ENCODE results near the gene TWF2.

The TWF2 gene

DNA sequence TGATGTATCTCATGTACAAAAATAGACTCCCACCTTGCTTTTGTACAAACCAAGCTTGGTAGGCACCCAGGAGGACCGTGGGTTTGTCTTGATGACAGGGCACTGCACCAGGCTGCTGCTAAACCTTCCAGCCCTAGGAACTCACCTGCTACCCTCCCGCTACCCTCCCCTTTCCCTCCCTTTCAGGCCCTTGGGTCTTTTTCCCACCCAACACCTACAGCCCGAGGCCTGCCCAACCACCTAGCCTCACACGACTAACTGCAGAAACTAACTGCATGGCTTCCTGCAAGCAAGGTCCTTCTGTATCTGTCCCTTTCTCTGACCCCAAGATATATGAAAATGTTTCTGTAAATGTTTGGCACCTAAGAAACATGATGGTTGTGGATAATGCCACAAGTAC, 17.7 kb upstream of the TWF2 start:
- no peak for DNase-seq

DNA sequence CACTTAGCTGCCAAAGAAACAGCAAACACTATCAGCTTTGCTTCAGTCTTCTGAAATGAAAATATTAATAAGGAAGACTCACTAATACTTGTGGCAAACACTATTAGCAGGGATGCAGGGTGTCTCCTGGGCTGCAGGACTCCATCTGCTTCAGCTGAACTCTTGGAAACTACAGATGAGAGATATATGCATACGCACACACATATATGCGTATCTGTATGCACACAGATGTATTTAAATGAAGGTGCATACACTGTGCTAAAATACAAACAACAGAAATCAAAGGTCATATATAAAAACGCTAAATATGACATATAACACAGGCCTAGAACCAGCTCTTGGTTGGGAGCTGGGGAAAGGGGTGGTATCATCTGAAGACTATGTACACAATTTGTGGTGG, 17.2 kb upstream of the TWF2 start:
- no peak for DNase-seq

DNA sequence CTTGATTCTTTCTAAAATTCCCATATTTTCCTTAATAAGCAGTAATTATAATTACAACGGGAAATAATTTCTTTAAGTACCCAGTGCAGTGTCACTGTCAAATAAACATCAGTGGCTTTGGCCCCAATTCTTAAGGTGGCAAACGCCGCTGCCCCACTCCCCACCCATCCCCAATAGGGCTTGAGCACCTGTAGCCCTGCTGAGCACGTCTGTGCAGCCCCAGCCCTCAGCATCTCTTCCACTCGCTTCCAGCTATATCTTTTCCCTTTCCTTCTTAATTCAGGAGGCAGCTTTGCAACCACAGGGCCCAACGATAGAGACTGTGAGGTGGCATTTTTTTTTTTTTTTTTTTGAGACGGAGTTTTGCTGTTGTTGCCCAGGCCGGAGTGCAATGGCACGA, 15.7 kb upstream of the TWF2 start:
- no peak for DNase-seq

DNA sequence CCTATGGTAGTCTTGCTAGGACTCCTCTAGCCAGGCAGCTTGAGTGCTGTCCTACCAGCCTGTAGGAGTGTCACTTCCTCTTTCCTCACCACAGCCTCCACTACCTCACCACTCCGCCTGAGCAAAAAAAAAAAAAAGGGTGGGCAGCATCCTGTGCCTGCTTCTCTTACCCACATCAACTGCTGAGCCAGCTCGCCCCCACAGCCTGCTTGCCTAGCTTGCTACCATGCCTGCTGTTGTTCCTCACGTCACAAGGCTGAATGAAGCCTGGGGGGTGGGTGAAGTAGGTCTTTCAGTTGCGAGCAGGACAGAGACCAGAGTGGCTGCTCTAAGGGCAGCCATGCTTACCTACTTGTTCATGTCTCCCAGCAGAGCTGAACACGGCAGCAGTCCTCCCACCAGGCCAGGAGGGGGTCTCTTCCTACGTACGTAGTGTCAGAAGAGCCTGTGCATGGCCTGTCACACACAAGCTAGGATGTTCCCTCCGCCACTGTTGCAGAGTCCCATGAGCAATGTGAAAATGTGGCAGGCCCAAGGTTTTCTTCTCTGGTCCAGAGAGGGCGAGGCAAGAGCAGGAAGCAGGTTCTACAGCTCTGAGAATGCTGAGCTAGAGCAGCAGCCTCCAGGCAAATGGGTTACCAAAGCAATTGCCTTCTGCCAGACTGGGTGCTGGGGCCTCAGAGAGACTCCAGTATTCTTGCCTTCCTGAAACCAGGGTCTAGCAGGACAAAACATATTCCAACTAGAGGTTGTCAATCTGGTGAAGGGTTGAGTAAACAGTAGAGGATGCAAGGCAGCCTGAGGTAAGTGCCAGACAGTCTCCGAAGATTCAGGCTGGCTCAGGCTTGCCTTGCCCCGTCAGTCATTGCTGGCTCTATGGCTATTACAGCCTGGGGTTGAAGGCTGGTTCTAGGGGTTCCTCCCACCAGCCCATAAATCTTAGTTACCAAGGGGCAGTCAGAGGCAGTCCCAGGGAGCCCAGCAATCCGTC, 14.7 kb upstream of the TWF2 start:
- no peak for DNase-seq

DNA sequence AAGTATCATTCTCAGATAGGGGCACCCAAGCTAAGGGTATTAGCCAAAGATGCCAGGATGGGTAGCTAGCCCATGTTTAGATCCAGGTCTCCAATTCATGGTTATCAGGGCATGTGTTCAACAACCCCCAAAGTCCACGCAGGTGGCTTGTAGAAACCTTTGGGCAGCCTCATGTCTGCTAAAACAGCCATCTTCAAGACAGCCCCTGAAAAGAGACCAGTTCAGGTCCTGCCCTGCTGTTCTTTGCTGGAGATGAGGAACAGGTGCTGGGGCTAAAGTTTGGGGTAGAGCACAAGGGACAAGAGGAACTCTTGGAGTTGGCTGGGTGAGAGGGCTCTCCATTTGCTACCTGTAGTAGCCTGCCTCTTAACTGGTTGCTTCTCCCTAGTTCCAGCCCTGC, 11.2 kb upstream of the TWF2 start:
- DNase-seq, result no peak

DNA sequence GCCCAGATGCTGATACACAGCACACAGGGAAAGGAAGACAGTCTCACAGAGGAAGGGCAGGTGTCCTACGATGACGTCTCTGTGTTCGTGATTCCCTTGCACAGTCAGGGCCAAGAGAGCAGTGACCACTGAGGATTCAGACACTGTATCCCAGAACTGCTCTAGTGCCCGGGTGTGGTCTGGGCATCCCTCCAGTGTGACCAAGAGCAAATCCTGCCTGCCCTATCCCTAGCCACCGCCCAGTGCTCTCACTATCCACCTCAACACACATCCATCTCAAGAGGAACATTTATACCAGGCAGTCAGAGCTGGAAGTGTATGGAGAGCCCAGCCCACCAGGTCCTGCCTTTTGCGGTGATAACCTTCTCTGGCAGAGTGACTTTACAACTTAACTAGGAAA, 10.7 kb upstream of the TWF2 start:
- DNase-seq, result no peak

DNA sequence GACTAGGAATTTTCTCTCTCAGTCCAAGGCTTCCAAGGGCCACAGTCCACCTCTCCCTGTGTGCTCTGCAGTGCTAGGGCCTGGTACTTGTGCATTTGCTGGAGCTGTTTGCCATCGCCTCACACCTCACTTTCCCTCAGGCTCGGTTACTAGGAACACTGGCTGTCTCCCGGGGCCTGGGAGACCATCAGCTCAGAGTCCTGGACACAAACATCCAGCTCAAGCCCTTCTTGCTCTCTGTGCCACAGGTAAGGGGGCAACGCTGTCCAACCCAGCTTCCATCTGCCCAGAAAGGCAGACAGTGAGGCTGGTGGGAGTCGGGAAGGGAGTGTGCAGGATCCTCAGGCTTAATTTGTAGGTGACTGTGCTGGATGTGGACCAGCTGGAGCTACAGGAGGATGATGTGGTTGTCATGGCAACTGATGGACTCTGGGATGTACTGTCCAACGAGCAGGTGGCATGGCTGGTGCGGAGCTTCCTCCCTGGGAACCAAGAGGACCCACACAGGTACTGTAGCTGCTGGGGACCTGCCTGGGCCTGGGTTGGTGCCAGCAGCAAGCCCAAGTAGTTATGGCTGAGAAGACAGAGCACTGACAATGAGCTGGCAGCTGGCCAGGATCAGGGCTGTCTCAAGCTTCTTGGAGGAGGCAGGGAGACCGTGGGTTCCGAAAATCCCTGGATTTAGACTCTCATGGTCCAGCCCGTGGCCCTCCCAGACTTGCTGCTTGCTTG, 10.0 kb upstream of the TWF2 start:
- DNase-seq, result no peak

DNA sequence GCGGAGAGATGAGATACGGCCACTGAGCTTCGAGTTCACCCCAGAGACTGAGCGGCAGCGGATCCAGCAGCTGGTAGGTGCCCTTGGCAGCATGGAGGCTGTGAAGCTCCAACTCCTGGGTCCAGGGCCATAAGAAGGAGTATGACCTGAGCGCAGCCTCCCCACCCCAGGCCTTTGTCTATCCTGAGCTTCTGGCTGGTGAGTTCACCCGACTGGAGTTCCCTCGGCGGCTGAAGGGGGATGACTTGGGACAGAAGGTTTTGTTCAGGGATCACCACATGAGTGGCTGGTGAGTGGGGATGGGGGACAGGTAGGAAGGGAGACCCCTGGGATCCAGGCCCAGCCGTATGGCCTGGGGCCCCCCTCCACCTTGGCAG, 9.2 kb upstream of the TWF2 start:
- DNase-seq, result no peak

DNA sequence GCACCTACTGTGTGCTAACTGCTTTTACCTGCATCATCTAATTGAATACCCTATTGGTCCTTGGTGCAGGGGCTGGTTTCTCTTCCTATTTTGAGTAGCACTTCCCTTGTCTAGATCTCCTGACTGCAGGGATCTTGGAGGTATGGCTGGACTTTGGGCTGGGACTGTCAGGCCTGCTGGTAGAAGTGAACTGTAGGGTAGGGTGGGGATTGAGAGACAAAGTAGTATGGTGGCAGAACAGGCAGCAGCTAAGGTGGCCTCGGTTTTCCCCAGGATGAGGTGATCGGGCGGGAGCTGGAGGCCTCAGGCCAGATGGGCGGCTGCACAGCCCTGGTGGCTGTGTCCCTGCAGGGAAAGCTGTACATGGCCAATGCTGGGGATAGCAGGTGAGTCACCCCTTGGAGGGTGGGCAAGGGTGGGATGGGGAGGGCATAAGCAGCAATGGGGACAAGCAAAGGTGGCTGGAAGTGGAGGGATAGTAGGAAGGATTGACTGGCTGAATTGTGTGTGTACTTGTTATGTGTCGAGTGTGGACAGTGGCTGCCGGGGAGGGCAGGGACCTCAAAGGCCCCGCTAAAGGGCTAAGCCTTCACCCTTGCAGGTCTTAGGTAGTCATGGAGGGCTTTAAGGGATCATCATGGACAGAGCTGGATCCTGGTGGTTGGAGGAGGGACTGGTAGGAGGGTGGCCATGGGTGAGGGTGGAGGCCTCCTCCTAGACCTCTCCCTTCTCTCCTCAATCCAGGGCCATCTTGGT, 8.6 kb upstream of the TWF2 start:
- no peak for DNase-seq

DNA sequence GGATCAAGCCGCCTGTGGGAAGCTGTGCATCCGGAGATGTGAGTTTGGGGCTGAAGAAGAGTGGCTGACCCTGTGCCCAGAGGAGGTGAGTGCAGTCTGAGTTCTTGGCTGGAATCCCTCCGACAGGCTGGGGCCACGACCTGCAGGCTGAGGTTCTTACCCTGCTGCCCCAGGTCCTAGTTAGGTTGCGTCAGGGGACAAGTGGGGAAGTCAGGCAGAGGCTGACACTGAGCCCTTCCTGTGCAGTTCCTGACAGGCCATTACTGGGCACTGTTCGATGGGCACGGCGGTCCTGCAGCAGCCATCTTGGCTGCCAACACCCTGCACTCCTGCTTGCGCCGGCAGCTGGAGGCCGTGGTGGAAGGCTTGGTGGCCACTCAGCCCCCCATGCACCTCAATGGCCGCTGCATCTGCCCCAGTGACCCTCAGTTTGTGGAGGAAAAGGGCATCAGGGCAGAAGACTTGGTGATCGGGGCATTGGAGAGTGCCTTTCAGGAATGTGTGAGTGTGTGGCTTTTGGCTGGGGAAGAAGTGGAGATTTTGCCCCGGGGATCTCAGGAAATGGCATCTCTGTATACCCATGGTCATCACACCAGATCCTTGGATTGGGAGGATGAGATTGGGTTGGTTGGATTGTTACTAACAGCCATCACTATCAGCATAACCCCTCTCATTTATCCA, 7.9 kb upstream of the TWF2 start:
- no peak for DNase-seq

DNA sequence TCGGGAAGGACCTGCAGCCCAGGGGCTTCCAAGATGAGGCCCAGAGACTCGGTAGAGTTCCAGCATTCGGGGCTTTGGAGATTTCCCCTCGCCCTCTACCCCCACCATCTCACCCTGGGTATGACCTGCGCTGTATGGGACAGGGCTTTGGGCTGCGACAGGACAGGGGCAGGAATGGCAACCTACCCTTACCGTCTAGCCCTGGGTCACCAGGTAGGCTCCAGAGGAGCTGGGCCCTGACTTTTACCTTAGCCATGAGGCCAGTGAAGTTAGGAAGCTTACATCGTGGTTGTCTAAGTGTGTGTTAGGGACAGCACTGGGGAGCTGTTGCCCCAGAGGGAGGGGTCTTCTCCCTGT, 7.3 kb upstream of the TWF2 start:
- DNase-seq, result no peak

DNA sequence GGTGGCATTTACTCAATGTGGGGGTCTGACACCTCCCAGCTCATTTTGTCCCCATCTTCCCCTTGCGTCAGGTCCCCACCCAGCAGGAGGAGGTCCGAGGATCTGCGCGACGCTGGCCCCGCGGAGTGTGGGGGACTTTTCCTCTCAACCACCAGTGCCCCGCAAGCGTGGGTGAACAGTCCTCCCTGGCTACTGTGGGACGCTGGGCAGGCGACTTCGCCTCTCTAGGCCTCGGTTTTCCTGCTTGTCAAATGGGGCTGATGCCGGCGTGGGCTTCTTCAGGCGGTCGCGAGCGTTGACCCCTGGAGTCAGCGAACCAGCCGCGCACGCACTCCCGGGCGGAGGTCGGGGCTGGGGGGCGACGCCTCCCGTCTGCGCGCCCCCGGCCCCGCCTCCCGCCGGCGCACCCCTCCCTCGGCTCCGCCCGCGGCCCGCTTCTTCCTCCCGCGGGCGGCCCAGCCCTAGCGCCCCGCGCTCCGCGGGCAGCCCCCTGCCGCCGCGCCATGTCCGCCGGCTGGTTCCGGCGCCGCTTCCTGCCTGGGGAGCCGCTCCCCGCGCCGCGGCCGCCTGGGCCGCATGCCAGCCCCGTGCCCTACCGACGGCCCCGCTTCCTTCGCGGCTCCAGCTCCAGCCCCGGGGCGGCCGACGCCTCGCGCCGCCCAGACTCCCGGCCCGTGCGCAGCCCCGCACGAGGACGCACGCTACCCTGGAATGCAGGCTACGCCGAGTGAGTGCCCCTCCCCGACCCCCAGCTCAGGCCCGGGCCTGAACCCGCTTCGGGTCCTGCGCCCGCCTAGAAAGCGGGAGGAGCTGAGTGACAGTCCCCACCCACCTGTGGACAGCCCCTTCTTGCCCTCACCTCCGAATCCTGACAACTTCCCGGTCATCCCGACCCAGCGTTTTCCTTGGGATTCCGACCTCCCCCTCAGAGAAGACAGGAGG, 6.6 kb upstream of the TWF2 start, which contains the start of gene PPM1M:
Gene PPM1M (plus strand): TSS at position 438 of the 942 bp plus-strand sequence. CDS start 66 bp downstream, at position 504.
- DNase-seq, result peak; percentile 80

DNA sequence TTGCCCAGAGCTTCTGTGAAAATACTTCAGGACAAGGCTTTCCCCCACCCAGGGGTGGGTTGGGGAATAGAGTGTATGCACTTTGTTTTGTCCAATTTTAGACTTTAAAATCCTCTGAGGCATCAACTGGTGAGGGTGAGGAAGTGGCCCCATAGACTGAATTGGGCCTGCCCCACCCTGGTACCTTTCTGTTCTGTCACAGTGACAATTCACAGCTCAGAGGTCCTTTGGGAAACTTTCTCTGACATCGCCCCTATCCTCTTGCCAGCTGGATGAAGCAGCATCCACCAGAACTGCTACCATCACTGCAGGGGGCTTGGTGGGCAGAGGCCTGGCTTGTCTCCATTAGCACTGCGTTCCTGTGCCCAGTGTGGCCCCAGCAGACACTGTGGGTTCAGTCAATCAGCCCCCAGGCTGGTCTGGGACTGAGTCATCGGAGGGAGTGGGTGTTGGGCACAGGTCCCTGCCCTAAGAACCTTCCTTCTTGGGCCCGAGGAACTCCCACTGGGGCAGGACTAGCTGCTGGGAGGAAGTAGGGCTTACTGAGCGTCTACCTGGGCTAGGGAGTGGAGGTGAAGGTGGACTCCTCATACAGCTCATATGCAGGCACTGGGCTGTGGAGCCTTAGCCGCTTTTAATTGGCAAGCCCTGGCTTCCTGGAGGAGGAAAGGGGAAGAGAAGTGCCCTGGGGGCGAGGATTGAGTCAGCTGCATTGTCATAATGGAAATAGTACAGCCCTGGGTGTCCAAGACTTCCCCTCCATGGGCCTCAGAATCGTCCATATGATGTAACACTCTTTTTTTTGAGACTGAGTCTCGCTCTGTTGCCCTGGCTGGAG, 5.1 kb upstream of the TWF2 start:
- peak; percentile 87 for DNase-seq

DNA sequence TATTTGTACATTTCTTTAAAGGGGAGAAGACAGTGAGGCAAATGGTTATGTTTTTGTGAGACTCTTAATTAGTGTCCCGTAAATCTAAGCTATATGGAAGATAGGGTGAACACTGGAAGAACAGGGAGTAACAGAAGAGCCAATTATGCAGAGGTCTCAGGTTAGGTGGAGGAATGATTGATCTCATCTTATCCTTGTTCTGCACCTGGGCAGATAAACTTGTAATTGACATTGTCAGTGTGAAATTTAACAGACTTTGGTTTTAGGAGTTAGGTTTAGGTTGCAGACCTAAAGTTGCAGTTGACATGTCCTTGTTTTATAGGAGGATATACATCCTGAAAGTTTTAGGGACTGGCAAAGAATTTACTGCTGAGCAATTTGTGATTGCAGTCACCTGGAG, 3.1 kb upstream of the TWF2 start:
- DNase-seq, result no peak

DNA sequence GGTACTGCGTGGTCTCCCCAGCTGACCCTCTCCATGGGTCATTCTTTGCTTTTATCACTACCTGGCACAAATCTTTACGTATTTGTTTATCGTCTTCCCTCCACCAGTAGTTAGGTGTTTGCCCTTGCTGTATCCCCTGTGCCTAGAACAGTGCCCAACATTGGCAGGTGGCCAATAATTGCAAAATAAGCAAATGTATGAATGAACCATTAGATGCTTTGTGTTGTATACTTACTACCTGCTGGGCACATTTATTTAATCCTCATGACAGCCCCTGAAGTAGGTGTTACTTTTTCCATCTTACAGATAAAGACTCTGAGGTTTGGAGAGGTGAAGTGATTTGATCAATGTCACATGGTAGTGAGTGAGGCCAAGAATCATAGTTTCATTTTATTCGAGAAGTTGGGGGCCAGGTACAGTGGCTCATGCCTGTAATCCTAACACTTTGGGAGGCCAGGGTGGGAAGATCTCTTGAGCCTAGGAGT, 2.0 kb upstream of the TWF2 start:
- DNase-seq, result no peak

DNA sequence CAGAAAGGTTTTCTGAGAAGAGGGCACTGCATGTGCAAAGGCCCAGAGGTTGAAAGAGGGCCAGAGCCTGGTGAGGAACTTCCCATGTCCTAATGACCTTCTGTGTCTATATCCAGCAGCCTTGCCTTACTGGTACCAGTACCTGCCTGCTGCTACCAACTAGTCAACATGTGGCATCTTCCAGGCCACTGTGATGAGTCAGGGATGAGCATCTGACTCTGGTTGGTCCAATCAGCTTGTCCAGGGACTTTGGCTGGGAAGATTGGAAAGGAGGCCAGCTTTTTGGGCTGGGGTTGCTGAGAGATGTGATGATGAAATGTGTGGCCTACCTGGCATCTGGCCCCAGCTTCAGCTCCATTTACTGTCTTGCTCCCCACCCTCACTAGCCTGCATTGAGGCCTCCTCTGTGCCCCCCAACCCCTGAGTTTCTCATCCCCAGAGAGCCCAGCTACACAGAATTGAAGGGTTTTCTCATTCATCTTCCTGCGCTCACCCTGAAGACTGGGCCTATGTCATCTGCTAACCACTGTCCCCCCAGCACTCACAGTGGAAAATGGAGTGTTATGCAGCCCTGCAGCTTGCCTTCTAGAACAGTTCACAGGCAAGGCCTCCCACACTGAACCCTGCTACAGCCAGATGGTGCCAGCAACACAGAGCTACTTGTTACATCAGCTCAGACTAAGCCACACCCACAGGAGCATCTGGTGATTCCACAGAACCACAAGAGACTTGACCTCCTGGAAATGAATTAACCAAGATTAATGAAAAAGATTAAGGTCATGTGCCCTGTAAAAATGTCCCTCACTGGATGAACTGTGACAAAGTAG, 1.3 kb upstream of the TWF2 start:
- DNase-seq, result peak; percentile 76

DNA sequence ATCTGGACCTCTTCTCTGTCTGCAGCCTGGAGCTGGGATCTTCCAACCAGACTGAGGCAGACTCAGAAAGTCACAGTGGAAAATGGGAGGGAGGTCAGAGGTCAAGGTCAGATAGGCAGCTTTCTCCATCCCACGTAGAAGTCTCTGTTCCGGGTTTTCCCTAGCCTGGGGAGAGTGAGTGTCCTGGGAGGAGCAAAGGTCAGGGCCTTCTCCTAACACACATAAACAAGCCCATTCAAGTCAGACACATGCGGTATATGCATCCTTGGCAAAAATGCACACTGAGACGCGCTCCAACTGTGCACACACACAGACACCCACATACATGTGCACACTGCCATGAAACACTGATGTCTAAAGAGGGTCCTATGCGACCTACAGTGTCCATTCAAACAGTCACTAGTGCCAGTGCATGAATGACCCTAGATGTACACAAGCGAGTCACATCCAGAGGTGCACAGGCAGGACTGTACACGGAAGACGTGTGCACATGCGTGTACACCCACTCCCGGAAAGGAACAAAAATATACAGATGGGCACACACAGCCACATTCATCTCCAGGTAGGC, 681 bp downstream of the TWF2 start:
- no peak for DNase-seq

DNA sequence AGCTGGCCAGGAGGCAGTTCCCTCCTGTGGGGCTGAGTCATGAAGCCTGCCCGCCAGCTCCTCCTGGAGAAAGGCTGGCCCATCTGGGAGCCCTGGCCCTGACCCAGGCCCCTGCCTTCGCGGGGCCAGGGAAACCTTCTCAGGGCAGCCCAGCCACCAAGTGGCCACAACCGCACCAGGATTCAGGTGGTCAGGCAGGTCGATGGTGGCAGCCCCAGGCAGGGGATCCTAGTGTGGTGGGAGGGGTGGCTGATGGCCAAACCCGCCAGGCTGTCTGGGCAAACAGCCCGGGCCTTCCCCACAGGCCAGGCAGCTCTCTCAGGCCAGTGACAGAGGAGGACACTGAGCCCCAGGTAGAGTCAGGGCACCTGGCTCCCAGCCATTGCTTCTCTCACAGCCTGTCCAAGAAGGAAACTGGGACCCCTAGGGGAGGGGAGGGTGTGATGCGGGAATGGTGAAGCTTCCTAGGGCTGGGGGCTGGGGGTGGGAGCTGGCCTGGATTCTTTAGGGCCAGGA, 1.2 kb downstream of the TWF2 start:
- DNase-seq, result peak; percentile 91
